Endodermal cell (in vitro differentiated cells): ENCODE data around the gene SS18L1. TPM values are rescaled to one million over a fixed set of nuclear protein-coding genes. Genes with fewer than 3 reads are reported as not detected.

Experiments used
- DNase-seq: peaks from one replicate; pipeline ENCODE4 v3.0.0-alpha.2; 2017
- H3K27ac ChIP-seq: 2 replicates; pipeline ENCODE4 v1.5.1; 2013; ENCODE audit warnings: mild to moderate bottlenecking, low read depth, low read length, moderate library complexity
- H3K27me3 ChIP-seq: 2 replicates; pipeline ENCODE4 v1.6.1; 2013; ENCODE audit warnings: mild to moderate bottlenecking, low read length, moderate library complexity; ENCODE audit not compliant: insufficient read depth, control insufficient read depth, poor library complexity, severe bottlenecking
- H3K36me3 ChIP-seq: 2 replicates; pipeline ENCODE4 v1.7.0; 2013; ENCODE audit warnings: mild to moderate bottlenecking, low read length, moderate library complexity; ENCODE audit not compliant: control insufficient read depth, insufficient read depth
- H3K4me1 ChIP-seq: one replicate; pipeline ENCODE4 v1.7.0; 2013; ENCODE audit warnings: low read length; ENCODE audit not compliant: control insufficient read depth, insufficient read depth
- H3K4me3 ChIP-seq: 2 replicates; pipeline ENCODE4 v1.5.1; 2013; ENCODE audit warnings: mild to moderate bottlenecking, low read length, moderate library complexity
- H3K9ac ChIP-seq: 2 replicates; pipeline ENCODE4 v1.6.1; 2013; ENCODE audit warnings: mild to moderate bottlenecking, low read length, moderate library complexity; ENCODE audit not compliant: poor library complexity, severe bottlenecking; ENCODE audit errors: extremely low read depth
- H3K9me3 ChIP-seq: 2 replicates; pipeline ENCODE4 v1.6.1; 2013; ENCODE audit warnings: mild to moderate bottlenecking, low read length, moderate library complexity; ENCODE audit not compliant: control insufficient read depth
- H3K27ac Mint-ChIP-seq: 2 replicates; pipeline ENCODE4 v1.8.0; 2020; ENCODE audit warnings: mixed read lengths
- H3K27me3 Mint-ChIP-seq: 2 replicates; pipeline ENCODE4 v1.8.0; 2021; ENCODE audit warnings: mild to moderate bottlenecking, mixed read lengths; ENCODE audit not compliant: insufficient read depth
- H3K36me3 Mint-ChIP-seq: 2 replicates; pipeline ENCODE4 v1.8.0; 2020; ENCODE audit warnings: low read depth, mixed read lengths
- H3K4me1 Mint-ChIP-seq: 2 replicates; pipeline ENCODE4 v1.8.0; 2020; ENCODE audit warnings: mixed read lengths
- H3K4me3 Mint-ChIP-seq: 2 replicates; pipeline ENCODE4 v1.8.0; 2020; ENCODE audit warnings: mild to moderate bottlenecking, moderate library complexity, mixed read lengths
- H3K9me3 Mint-ChIP-seq: 2 replicates; pipeline ENCODE4 v1.8.0; 2020; ENCODE audit warnings: mild to moderate bottlenecking, mixed read lengths
- CTCF ChIP-seq: fragments of 200-600 bp; sonication (generic); conservative IDR thresholded peaks from 2 replicates; pipeline ENCODE4 v1.5.0; 2021; ENCODE audit warnings: antibody characterized with exemption, mild to moderate bottlenecking
- WGBS, 2 experiments: methylation state at CpG; one replicate each; pipeline versions ENCODE4 v1.1.5 to v1.1.7; 2013; ENCODE audit warnings: missing lambda C conversion rate in 2 of 2, mixed read lengths in 1 of 2; ENCODE audit not compliant: insufficient coverage in 1 of 2, insufficient read length in 1 of 2; 5-methylcytosine and 5-hydroxymethylcytosine counted together
- total RNA-seq, 2 donors: library from RNA; stranded (reverse); fragmentation: NEBNext Ultra II Directional in 1 of 2; extraction: Animal tissue kit (Norgen Biotek cat#: 25700) in 1 of 2; gene quantifications; 2 replicates in 1 of 2; 3 replicates in 1 of 2; pipeline ENCODE4 v1.2.1, GENCODE V29; 2021

SS18L1 gene
- total RNA-seq, 2 donors from 2014 or later, result 23.2 to 28.8 TPM

- DNase-seq, result no peak
- Histone ChIP-seq H3K9ac (no peak overlapping the region), H3K4me3 (no peak overlapping the region), H3K27ac (no peak overlapping the region), H3K4me1 (peaks cover 4% of the 10 kb centered on the region), H3K36me3 (no peaks in the 10 kb centered on the region), H3K9me3 (no peaks in the 10 kb centered on the region), H3K27me3 (peaks cover 80% of the 10 kb centered on the region)
- Mint-ChIP-seq H3K4me3 (no peak overlapping the region), H3K36me3 (no peaks in the 10 kb centered on the region), H3K27ac (no peak overlapping the region), H3K4me1 (peaks cover 3% of the 10 kb centered on the region), H3K27me3 (peaks cover 70% of the 10 kb centered on the region), H3K9me3 (no peaks in the 10 kb centered on the region)
- TF ChIP-seq CTCF, result no peak
- WGBS, 2 experiments, result 83 to 93% methylated on average over 9 to 13 of the region's 13 CpGs
Observed at GRCh38 chr20:62222972-62223371, 79.4 kb downstream of the SS18L1 start.

- Histone ChIP-seq H3K4me3 (no peak overlapping the region), H3K9ac (no peak overlapping the region), H3K27ac (no peak overlapping the region), H3K36me3 (no peaks in the 10 kb centered on the region), H3K27me3 (peaks cover 74% of the 10 kb centered on the region), H3K9me3 (no peaks in the 10 kb centered on the region), H3K4me1 (peaks cover 4% of the 10 kb centered on the region)
- Mint-ChIP-seq H3K27ac (no peak overlapping the region), H3K27me3 (peaks cover 64% of the 10 kb centered on the region), H3K4me1 (peaks cover 3% of the 10 kb centered on the region), H3K36me3 (no peaks in the 10 kb centered on the region), H3K4me3 (no peak overlapping the region), H3K9me3 (no peaks in the 10 kb centered on the region)
- DNase-seq, result no peak
- no peak for TF ChIP-seq CTCF
- 85 to 87% methylated on average over 7 to 9 of the region's 9 CpGs for whole genome bisulfite sequencing, 2 experiments
Observed at GRCh38 chr20:62223571-62223970, 80.0 kb downstream of the SS18L1 start.

- no peak overlapping the region for H3K4me3 Mint-ChIP-seq
- WGBS, 2 experiments, result 76 to 86% methylated on average over 9 to 19 of the region's 21 CpGs
- no peaks in the 10 kb centered on the region for H3K36me3 Mint-ChIP-seq
- H3K9me3 Mint-ChIP-seq, result no peaks in the 10 kb centered on the region
- H3K27me3 Mint-ChIP-seq, result peaks cover 57% of the 10 kb centered on the region
- no peaks in the 10 kb centered on the region for H3K36me3 ChIP-seq
- no peak for DNase-seq
- peaks cover 3% of the 10 kb centered on the region for H3K4me1 Mint-ChIP-seq
- no peak for TF ChIP-seq CTCF
- H3K9me3 ChIP-seq, result no peaks in the 10 kb centered on the region
- H3K9ac ChIP-seq, result no peak overlapping the region
- no peak overlapping the region for H3K4me3 ChIP-seq
- peaks cover 67% of the 10 kb centered on the region for H3K27me3 ChIP-seq
- H3K27ac ChIP-seq, result no peak overlapping the region
- H3K27ac Mint-ChIP-seq, result no peak overlapping the region
- H3K4me1 ChIP-seq, result peaks cover 3% of the 10 kb centered on the region
Observed at GRCh38 chr20:62224113-62224855, 80.7 kb downstream of the SS18L1 start.
